ENCODE measurements around the gene COPB1. TPM values are rescaled to one million over a fixed set of nuclear protein-coding genes. Genes with fewer than 3 reads are reported as not detected.

Gene COPB1
- total RNA-seq, 1 experiment from 2014 or later = 94.6 TPM

DNA sequence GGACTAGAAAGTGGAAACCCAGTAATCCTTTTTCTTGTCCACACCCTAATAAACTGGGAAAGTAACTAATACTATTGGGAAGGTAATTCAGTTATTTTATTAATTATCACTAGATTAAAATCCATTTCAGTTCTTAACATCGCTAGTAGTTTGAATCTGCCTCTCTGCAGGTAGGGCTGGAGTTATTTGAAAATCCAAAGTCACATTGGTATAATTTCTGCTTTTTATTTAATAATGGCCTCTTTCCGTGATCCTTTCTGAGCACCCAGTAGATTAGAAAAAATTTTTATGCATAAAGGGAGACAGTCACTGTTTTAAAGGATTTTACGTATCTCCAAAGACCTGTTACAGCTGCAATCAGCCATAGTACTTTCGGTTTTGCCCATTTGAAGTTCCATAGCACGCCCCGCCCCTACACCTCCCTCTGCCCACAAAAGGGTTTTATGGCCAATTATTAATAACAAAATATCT lies 605 bp upstream of the COPB1 start:
- H3K4me1 ChIP-seq (ENCODE audit: insufficient read depth, low read length, poor library complexity, severe bottlenecking) = no peaks in the 10 kb centered on the region
- H3K27me3 ChIP-seq (replicated peaks; ENCODE audit: insufficient read depth, low read depth, low read length, poor library complexity) = no peaks in the 10 kb centered on the region
- H3K27ac ChIP-seq (ENCODE audit: low read depth, low read length, poor library complexity, severe bottlenecking) = peak overlapping the region; percentile 78
- no peaks in the 10 kb centered on the region for H3K9me3 ChIP-seq (ENCODE audit: low read depth, low read length, poor library complexity, severe bottlenecking)
- peaks cover 44% of the 10 kb centered on the region for H3K36me3 ChIP-seq (ENCODE audit: insufficient read depth, low read length, poor library complexity, severe bottlenecking)
- DNase-seq (ENCODE audit: low spot score) = peak; percentile 56
- ChIA-PET CTCF (no interaction called here), POLR2A (ENCODE audit: low non-redundant PET) (interaction anchor here (0.6 kb wide), 1 partner anchor 140 kb away, joined by 11 read pairs; no protein-coding TSS in a partner anchor)
- no peak for TF ChIP-seq CTCF (conservative IDR thresholded peaks at IDR 0.05; ENCODE audit: low read depth, low read length)
- TF ChIP-seq EZH2 (IDR thresholded peaks at IDR 0.05; ENCODE audit: borderline replicate concordance, low read depth, low read length, poor library complexity, severe bottlenecking) = no peak
- intact Hi-C loops (cut with micrococcal nuclease; ENCODE audit: unreplicated experiment) = no loop called here
- peak overlapping the region; percentile 81 for H3K4me3 ChIP-seq (ENCODE audit: low read depth, low read length, poor library complexity, severe bottlenecking)
- BruUV-seq (replicated peaks) = TSS peak; percentile 92

GRCh38 chr11:14499178-14499559 lies 442 bp downstream of the COPB1 start:
- DNase-seq (ENCODE audit: low spot score) = peak; percentile 14

GRCh38 chr11:14480716-14481115 lies 18.9 kb downstream of the COPB1 start:
- no TSS peak for BruUV-seq (replicated peaks)
- H3K27me3 ChIP-seq (replicated peaks; ENCODE audit: insufficient read depth, low read depth, low read length, poor library complexity) = no peaks in the 10 kb centered on the region
- peak overlapping the region; percentile 53 for H3K27ac ChIP-seq (ENCODE audit: low read depth, low read length, poor library complexity, severe bottlenecking)
- H3K4me1 ChIP-seq (ENCODE audit: insufficient read depth, low read length, poor library complexity, severe bottlenecking) = no peaks in the 10 kb centered on the region
- intact Hi-C loops (cut with micrococcal nuclease; ENCODE audit: unreplicated experiment) = no loop called here
- no peak overlapping the region for H3K4me3 ChIP-seq (ENCODE audit: low read depth, low read length, poor library complexity, severe bottlenecking)
- no peaks in the 10 kb centered on the region for H3K9me3 ChIP-seq (ENCODE audit: low read depth, low read length, poor library complexity, severe bottlenecking)
- CTCF ChIA-PET = no interaction called here
- POLR2A ChIA-PET (ENCODE audit: low non-redundant PET) = no interaction called here
- TF ChIP-seq EZH2 (IDR thresholded peaks at IDR 0.05; ENCODE audit: borderline replicate concordance, low read depth, low read length, poor library complexity, severe bottlenecking) = no peak
- no peak for TF ChIP-seq CTCF (conservative IDR thresholded peaks at IDR 0.05; ENCODE audit: low read depth, low read length)
- H3K36me3 ChIP-seq (ENCODE audit: insufficient read depth, low read length, poor library complexity, severe bottlenecking) = peaks cover 91% of the 10 kb centered on the region
- no peak for DNase-seq (ENCODE audit: low spot score)

More at GRCh38 chr11:14499178-14499559, 442 bp downstream of the COPB1 start:
- Histone ChIP-seq H3K9me3 (ENCODE audit: low read depth, low read length, poor library complexity, severe bottlenecking) (no peaks in the 10 kb centered on the region), H3K4me1 (ENCODE audit: insufficient read depth, low read length, poor library complexity, severe bottlenecking) (no peaks in the 10 kb centered on the region), H3K36me3 (ENCODE audit: insufficient read depth, low read length, poor library complexity, severe bottlenecking) (peaks cover 44% of the 10 kb centered on the region), H3K27ac (ENCODE audit: low read depth, low read length, poor library complexity, severe bottlenecking) (peak overlapping the region; percentile 78), H3K4me3 (ENCODE audit: low read depth, low read length, poor library complexity, severe bottlenecking) (peak overlapping the region; percentile 81), H3K27me3 (replicated peaks; ENCODE audit: insufficient read depth, low read depth, low read length, poor library complexity) (no peaks in the 10 kb centered on the region)
- CTCF ChIA-PET = no interaction called here
- intact Hi-C loops (cut with micrococcal nuclease; ENCODE audit: unreplicated experiment) = no loop called here
- TSS peak; percentile 35 for BruUV-seq (replicated peaks)
- TF ChIP-seq EZH2 (IDR thresholded peaks at IDR 0.05; ENCODE audit: borderline replicate concordance, low read depth, low read length, poor library complexity, severe bottlenecking) (no peak), CTCF (conservative IDR thresholded peaks at IDR 0.05; ENCODE audit: low read depth, low read length) (no peak)
- POLR2A ChIA-PET (ENCODE audit: low non-redundant PET) = no interaction called here
